BE2C (cell line): ENCODE results near the gene CHGA.

Source experiments
- DNase-seq: peaks from one replicate; pipeline ENCODE4 v3.0.0-alpha.2; 2020
- H3K27me3 ChIP-seq: fragments of 250-450 bp; sonication (Bioruptor Pico); 2 replicates; pipeline ENCODE4 v1.5.1; 2020; ENCODE audit warnings: mild to moderate bottlenecking
- H3K36me3 ChIP-seq: fragments of 250-450 bp; sonication (Bioruptor Pico); 2 replicates; pipeline ENCODE4 v1.5.1; 2020; ENCODE audit warnings: mild to moderate bottlenecking
- H3K4me1 ChIP-seq: fragments of 250-450 bp; sonication (Bioruptor Pico); 2 replicates; pipeline ENCODE4 v1.5.1; 2020
- H3K4me3 ChIP-seq: 2 replicates; pipeline ENCODE4 v1.5.1; 2011; ENCODE audit warnings: low read depth, low read length
- H3K9me3 ChIP-seq: fragments of 250-450 bp; sonication (Bioruptor Pico); 2 replicates; pipeline ENCODE4 v1.5.1; 2020
- TF ChIP-seq, protein P1 (sequence below): IDR thresholded peaks from 2 replicates; pipeline ENCODE4 v1.5.1; 2012; ENCODE audit warnings: mild to moderate bottlenecking, low read depth, low read length

The CHGA gene

DNA sequence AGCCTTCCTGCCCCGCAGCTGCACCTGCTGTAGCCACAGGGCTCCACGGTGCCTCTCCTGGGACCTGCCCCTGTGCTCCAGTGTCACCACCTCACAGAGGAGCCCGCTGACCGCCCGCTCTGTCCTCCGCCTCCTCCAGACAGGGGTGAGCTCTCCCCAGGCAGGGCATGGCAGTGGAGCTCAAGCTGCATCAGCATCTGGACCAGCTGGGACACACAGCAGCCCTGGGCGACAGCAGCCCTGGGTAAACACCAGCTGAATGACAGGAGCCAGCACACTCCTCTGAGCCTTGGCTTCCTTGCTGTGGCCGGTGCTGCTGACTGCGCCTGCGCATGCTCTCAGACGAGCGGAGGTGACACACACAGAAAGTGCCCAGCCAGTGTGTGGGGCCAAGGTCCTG is 22.0 kb downstream of the CHGA start:
- H3K36me3 ChIP-seq: peaks cover 25% of the 10 kb centered on the region
- DNase-seq: peak; percentile 74
- H3K27me3 ChIP-seq: no peaks in the 10 kb centered on the region
- H3K9me3 ChIP-seq: no peaks in the 10 kb centered on the region
- no peak overlapping the region for H3K4me3 ChIP-seq
- H3K4me1 ChIP-seq: peaks cover 29% of the 10 kb centered on the region
- TF ChIP-seq, protein P1, sequence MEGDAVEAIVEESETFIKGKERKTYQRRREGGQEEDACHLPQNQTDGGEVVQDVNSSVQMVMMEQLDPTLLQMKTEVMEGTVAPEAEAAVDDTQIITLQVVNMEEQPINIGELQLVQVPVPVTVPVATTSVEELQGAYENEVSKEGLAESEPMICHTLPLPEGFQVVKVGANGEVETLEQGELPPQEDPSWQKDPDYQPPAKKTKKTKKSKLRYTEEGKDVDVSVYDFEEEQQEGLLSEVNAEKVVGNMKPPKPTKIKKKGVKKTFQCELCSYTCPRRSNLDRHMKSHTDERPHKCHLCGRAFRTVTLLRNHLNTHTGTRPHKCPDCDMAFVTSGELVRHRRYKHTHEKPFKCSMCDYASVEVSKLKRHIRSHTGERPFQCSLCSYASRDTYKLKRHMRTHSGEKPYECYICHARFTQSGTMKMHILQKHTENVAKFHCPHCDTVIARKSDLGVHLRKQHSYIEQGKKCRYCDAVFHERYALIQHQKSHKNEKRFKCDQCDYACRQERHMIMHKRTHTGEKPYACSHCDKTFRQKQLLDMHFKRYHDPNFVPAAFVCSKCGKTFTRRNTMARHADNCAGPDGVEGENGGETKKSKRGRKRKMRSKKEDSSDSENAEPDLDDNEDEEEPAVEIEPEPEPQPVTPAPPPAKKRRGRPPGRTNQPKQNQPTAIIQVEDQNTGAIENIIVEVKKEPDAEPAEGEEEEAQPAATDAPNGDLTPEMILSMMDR: no peak

DNA sequence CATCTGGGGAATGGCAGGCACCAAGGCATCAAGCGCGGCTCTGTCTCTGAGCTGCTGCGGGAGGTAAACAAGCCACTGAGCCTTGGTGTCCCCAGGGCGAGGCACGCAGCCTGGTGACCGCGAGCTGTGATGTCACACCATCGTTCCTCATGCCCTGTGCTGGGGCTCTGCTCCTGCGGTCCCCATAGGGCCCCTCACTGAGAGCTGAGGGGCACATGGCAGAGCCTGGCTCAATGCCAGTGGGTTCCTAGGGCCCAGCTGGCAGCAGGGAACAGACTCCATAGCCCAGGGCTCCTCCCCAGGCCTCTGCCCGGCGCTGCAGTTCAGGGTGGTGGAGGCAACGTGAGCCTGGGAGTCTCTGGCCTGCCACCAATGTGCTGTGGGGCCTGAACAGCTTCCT is 22.6 kb downstream of the CHGA start:
- H3K36me3 ChIP-seq: peaks cover 29% of the 10 kb centered on the region
- TF ChIP-seq, protein P1: no peak

DNA sequence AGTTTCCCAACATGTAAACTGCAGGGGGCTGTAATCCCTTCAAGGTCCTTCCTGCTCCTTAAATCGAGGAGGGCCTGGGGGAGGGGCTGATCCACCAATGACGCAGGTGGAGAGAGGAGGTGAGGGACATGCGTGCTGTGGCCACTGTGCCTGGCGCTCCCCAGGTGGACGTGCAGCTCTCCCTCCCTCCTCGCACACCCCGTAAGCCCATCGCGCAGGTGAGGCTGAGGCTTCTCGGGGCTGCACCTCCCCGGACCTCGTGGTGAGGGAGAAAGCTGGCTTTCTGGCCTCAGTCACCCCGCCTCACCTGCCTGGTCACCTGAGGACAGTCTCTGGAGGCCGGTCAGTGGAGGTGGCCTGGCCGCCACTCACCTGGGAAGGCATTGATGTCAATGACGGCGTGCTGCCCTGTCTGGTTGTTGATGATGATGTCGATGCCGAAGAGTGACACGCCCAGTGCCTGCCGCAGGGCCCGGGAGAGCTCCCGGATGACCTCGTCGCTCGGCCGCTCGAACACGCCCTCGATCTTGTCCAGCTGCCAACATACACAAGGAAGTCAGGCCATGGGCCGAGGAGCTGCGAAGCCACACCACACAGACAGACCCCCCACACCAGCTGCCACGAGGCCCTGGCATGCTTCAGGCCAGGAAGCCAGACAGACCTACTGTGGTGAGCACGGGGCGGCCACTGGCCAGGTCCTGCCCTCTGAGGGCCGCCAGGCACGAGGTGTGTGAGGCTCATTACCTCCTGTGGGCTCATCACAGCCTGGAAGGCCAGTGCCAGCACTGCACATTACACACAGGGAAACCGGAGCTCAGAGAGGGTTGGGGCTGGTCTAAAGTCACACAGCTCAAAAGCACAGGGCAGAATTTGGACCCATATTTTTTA is 23.3 kb downstream of the CHGA start:
- Histone ChIP-seq H3K36me3 (peaks cover 30% of the 10 kb centered on the region), H3K4me1 (peaks cover 39% of the 10 kb centered on the region), H3K4me3 (no peak overlapping the region), H3K9me3 (no peaks in the 10 kb centered on the region), H3K27me3 (no peaks in the 10 kb centered on the region)
- TF ChIP-seq, protein P1: no peak
- peak; percentile 57 for DNase-seq

More for the DNA sequence above, 22.6 kb downstream of the CHGA start:
- peaks cover 32% of the 10 kb centered on the region for H3K4me1 ChIP-seq
- peak; percentile 72 for DNase-seq
- H3K4me3 ChIP-seq: no peak overlapping the region
- H3K9me3 ChIP-seq: no peaks in the 10 kb centered on the region
- no peaks in the 10 kb centered on the region for H3K27me3 ChIP-seq

DNA sequence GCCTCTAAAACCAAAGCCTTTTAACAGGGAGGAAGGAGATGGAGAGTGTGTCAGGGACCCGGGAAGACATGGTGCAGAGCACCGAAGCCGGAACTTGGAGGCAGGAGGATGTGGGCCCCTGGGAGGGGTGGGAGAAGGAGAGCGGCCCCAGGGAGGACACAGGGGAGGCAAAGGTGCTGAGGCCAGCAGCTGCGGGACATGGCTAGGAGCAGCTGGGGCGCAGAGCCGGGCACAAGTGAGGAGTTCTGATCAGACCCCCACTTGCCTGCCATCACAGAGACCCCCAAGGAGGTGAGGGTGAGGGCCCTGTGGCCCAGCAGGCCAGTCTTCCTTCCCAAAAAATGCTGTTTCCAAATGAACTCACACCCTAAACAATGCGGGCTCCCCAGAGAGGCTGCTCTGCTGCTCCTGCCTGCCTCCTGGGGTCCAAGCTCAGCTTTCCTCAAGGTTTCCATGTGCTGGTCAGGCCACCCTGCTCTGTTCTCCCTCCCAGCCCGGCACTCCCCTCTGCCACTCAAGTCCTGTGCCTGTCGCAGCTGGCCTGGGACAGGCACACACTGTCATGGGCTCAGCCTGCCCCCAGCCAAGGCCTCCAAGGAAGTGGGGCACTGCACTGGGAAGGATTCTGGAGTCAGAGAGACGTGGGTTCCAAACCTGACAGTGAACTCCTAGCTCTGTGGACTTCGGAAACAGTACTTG is 24.0 kb downstream of the CHGA start:
- TF ChIP-seq, protein P1: no peak
- peaks cover 34% of the 10 kb centered on the region for H3K36me3 ChIP-seq
- H3K4me3 ChIP-seq: no peak overlapping the region
- no peaks in the 10 kb centered on the region for H3K27me3 ChIP-seq
- DNase-seq: no peak
- H3K4me1 ChIP-seq: peaks cover 47% of the 10 kb centered on the region
- H3K9me3 ChIP-seq: no peaks in the 10 kb centered on the region

DNA sequence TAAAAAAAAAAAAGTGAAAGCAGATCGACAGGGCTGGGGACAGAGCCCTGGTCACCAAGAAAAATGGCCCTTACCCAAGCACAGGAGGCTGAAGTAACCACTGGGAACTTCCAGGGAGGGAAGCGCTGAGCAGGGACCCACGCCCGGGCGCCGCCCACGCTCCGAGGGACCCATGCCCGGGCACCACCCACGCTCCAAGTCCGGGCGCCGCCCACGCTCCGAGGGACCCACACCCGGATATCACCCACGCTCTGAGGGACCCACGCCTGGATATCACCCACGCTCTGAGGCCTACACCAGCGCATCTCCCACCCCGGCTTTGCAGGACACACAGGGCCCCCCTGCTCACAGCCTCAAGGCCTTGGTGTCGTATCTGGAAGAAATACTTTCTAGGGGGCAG is 25.7 kb downstream of the CHGA start:
- no peak for DNase-seq
- Histone ChIP-seq H3K9me3 (no peaks in the 10 kb centered on the region), H3K4me3 (no peak overlapping the region), H3K27me3 (no peaks in the 10 kb centered on the region), H3K36me3 (peaks cover 41% of the 10 kb centered on the region), H3K4me1 (peaks cover 54% of the 10 kb centered on the region)
- TF ChIP-seq, protein P1: no peak
